Trophoblast cell (in vitro differentiated cells and primary cell): ENCODE data around the gene SERGEF.

Source experiments
- DNase-seq, 2 donors: peaks; one replicate each; pipeline ENCODE4 v3.0.0-alpha.2; 2016
- H2AFZ ChIP-seq: 2 replicates; pipeline ENCODE4 v1.6.1; 2013; ENCODE audit warnings: low read length, moderate library complexity, mild to moderate bottlenecking; ENCODE audit not compliant: insufficient read depth, poor library complexity
- H2AK5ac ChIP-seq: 2 replicates; pipeline ENCODE4 v1.6.1; 2013; ENCODE audit warnings: mild to moderate bottlenecking, low read length
- H2BK120ac ChIP-seq: 2 replicates; pipeline ENCODE4 v1.6.1; 2013; ENCODE audit warnings: low read length, mild to moderate bottlenecking, moderate library complexity; ENCODE audit not compliant: insufficient read depth, poor library complexity
- H2BK12ac ChIP-seq: 2 replicates; pipeline ENCODE4 v1.6.1; 2013; ENCODE audit warnings: mild to moderate bottlenecking, low read length, moderate library complexity
- H2BK5ac ChIP-seq: 2 replicates; pipeline ENCODE4 v1.6.1; 2013; ENCODE audit warnings: low read length, low read depth, moderate library complexity, mild to moderate bottlenecking; ENCODE audit not compliant: poor library complexity
- H3K14ac ChIP-seq: 2 replicates; pipeline ENCODE4 v1.6.1; 2013; ENCODE audit warnings: mild to moderate bottlenecking, low read length
- H3K18ac ChIP-seq: 2 replicates; pipeline ENCODE4 v1.6.1; 2013; ENCODE audit warnings: mild to moderate bottlenecking, low read length
- H3K23ac ChIP-seq: 2 replicates; pipeline ENCODE4 v1.6.1; 2013; ENCODE audit warnings: low read length
- H3K27ac ChIP-seq: 2 replicates; pipeline ENCODE4 v1.5.1; 2013; ENCODE audit warnings: low read depth, mild to moderate bottlenecking, inconsistent platforms, low read length, moderate library complexity
- H3K27me3 ChIP-seq: 2 replicates; pipeline ENCODE4 v1.6.1; 2013; ENCODE audit warnings: inconsistent platforms, mild to moderate bottlenecking, low read length, moderate library complexity; ENCODE audit not compliant: insufficient read depth
- H3K36me3 ChIP-seq, 2 experiments: 1 replicate in 1 of 2; 2 replicates in 1 of 2; pipeline ENCODE4 v1.6.1; 2013; ENCODE audit warnings: low read length in 2 of 2, mild to moderate bottlenecking in 2 of 2, moderate library complexity in 1 of 2; ENCODE audit not compliant: insufficient read depth in 2 of 2, control insufficient read depth in 1 of 2
- H3K4ac ChIP-seq: 2 replicates; pipeline ENCODE4 v1.6.1; 2013; ENCODE audit warnings: low read depth, mild to moderate bottlenecking, low read length, moderate library complexity
- H3K4me1 ChIP-seq, 2 experiments: 1 replicate in 1 of 2; 2 replicates in 1 of 2; pipeline ENCODE4 v1.6.1; 2013; ENCODE audit warnings: low read length in 2 of 2, mild to moderate bottlenecking in 2 of 2, moderate library complexity in 1 of 2; ENCODE audit not compliant: insufficient read depth in 2 of 2, control insufficient read depth in 1 of 2
- H3K4me2 ChIP-seq: 2 replicates; pipeline ENCODE4 v1.6.1; 2013; ENCODE audit warnings: inconsistent platforms, mild to moderate bottlenecking, low read length, moderate library complexity
- H3K4me3 ChIP-seq: 2 replicates; pipeline ENCODE4 v1.5.1; 2013; ENCODE audit warnings: mild to moderate bottlenecking, low read depth, low read length, inconsistent platforms
- H3K79me1 ChIP-seq: one replicate; pipeline ENCODE4 v1.6.1; 2013; ENCODE audit warnings: low read length
- H3K79me2 ChIP-seq: 2 replicates; pipeline ENCODE4 v1.6.1; 2013; ENCODE audit warnings: low read length, mild to moderate bottlenecking; ENCODE audit not compliant: control insufficient read depth, insufficient read depth, poor library complexity
- H3K9ac ChIP-seq: 2 replicates; pipeline ENCODE4 v1.6.1; 2013; ENCODE audit warnings: mild to moderate bottlenecking, low read length
- H3K9me3 ChIP-seq: 2 replicates; pipeline ENCODE4 v1.6.1; 2013; ENCODE audit warnings: low read depth, mild to moderate bottlenecking, control low read depth, inconsistent platforms, low read length; ENCODE audit not compliant: insufficient read depth
- H4K12ac ChIP-seq: 2 replicates; pipeline ENCODE4 v1.6.1; 2013; ENCODE audit warnings: low read depth, mild to moderate bottlenecking, low read length, moderate library complexity
- H4K8ac ChIP-seq: 2 replicates; pipeline ENCODE4 v1.6.1; 2013; ENCODE audit warnings: low read depth, mild to moderate bottlenecking, low read length, moderate library complexity
- H4K91ac ChIP-seq: one replicate; pipeline ENCODE4 v1.6.1; 2013; ENCODE audit warnings: low read depth, mild to moderate bottlenecking, low read length, moderate library complexity
- WGBS: extraction: QIAGEN DNeasy Blood & Tissue Kit; methylation state at CpG from one replicate; pipeline ENCODE4 v1.1.7; 2013; ENCODE audit warnings: missing lambda C conversion rate; ENCODE audit not compliant: insufficient read length, insufficient coverage; ENCODE audit errors: extremely low coverage; 5-methylcytosine and 5-hydroxymethylcytosine counted together

SERGEF gene

GRCh38 chr11:17805873-17806272 lies 207.0 kb downstream of the SERGEF start:
- WGBS, result no CpG with 5 or more reads among the region's 1 CpG
- no peaks in the 10 kb centered on the region for H3K9me3 ChIP-seq

DNA sequence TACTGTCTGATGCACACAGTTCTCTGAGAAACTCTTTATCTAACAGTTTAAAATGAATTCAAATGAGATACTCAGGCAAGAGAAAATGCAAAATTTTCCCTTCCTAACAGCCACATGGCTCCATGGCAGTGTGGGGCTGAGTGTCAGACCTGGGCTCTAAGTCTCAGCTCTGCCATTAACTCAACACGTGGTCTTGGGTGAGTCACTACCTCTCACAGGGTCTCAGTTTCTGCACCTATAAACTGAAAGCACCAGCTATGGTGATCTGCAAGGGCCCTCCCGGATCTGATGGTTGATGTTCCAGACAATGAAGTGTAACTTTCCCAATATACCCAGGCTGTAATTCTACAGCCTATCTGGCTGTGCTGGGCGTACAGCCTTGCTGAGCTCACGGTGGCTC lies 207.8 kb downstream of the SERGEF start:
- peaks cover 5 to 6% of the 10 kb centered on the region in 2 experiments for H3K4me1 ChIP-seq
- H3K4me3 ChIP-seq, result no peak overlapping the region
- no peak overlapping the region for H3K4ac ChIP-seq
- no peak overlapping the region for H2BK5ac ChIP-seq
- no peak overlapping the region for H3K14ac ChIP-seq
- no peaks in the 10 kb centered on the region for H3K27me3 ChIP-seq
- no peaks in the 10 kb centered on the region for H3K79me1 ChIP-seq
- DNase-seq, result no peak
- no peak overlapping the region for H3K23ac ChIP-seq
- H3K9me3 ChIP-seq, result no peaks in the 10 kb centered on the region
- H2BK12ac ChIP-seq, result no peak overlapping the region
- no peaks in the 10 kb centered on the region for H3K79me2 ChIP-seq
- no peak overlapping the region for H3K18ac ChIP-seq
- no peak overlapping the region for H4K12ac ChIP-seq
- no peak overlapping the region for H2AK5ac ChIP-seq
- H4K91ac ChIP-seq, result no peak overlapping the region
- no peak overlapping the region for H2AFZ ChIP-seq
- H4K8ac ChIP-seq, result no peak overlapping the region
- H3K36me3 ChIP-seq, result no peaks in the 10 kb centered on the region
- H2BK120ac ChIP-seq, result no peak overlapping the region
- no peak overlapping the region for H3K27ac ChIP-seq
- no peak overlapping the region for H3K9ac ChIP-seq
- WGBS, result no CpG with 5 or more reads among the region's 4 CpGs
- H3K4me2 ChIP-seq, result no peak overlapping the region

More at GRCh38 chr11:17805873-17806272, 207.0 kb downstream of the SERGEF start:
- no peak overlapping the region for H3K9ac ChIP-seq
- H2AK5ac ChIP-seq, result no peak overlapping the region
- no peaks in the 10 kb centered on the region for H3K79me1 ChIP-seq
- H2BK5ac ChIP-seq, result no peak overlapping the region
- H2BK120ac ChIP-seq, result no peak overlapping the region
- no peak for DNase-seq
- no peaks in the 10 kb centered on the region for H3K79me2 ChIP-seq
- no peak overlapping the region for H4K12ac ChIP-seq
- H3K4me2 ChIP-seq, result no peak overlapping the region
- no peak overlapping the region for H4K8ac ChIP-seq
- H3K14ac ChIP-seq, result no peak overlapping the region
- H3K23ac ChIP-seq, result no peak overlapping the region
- H3K27ac ChIP-seq, result no peak overlapping the region
- no peak overlapping the region for H2AFZ ChIP-seq
- no peak overlapping the region for H3K4ac ChIP-seq
- H3K36me3 ChIP-seq, result no peaks in the 10 kb centered on the region
- H4K91ac ChIP-seq, result no peak overlapping the region
- H3K18ac ChIP-seq, result no peak overlapping the region
- no peak overlapping the region for H2BK12ac ChIP-seq
- no peaks in the 10 kb centered on the region for H3K27me3 ChIP-seq
- peaks cover 8 to 9% of the 10 kb centered on the region in 2 experiments for H3K4me1 ChIP-seq
- no peak overlapping the region for H3K4me3 ChIP-seq

DNA sequence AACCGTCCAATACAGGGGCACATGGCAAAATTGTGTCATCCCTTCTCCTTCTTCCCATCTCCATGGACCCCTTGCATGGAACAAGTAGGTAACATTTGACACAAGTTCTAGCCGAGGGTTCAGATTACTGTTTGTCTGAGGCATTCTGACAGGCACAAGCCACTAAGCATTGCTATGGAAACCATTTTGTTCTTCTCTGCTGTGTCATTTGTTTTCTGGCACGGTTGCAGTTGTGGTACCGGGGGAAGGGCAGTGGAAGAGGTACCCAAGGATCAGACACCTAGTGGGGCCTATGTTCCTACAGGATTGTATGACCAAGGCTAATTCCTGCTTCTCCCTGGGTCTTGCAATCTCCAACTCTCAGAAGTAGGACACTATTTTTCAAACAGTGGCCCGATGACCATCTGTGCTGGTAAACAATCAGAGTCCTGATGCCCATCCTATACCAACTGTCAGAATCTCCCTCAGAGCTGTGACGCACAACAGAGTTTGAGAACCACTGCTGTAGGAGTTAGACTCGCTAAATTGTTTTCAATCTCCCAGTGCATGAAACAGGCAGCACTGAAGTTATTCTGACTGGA lies 209.0 kb downstream of the SERGEF start:
- Histone ChIP-seq H3K79me2 (no peaks in the 10 kb centered on the region), H4K8ac (no peak overlapping the region), H3K4me3 (no peak overlapping the region), H2BK5ac (no peak overlapping the region), H3K14ac (no peak overlapping the region), H3K4ac (no peak overlapping the region), H2AK5ac (no peak overlapping the region), H3K4me2 (no peak overlapping the region), H3K27ac (no peak overlapping the region), H3K27me3 (no peaks in the 10 kb centered on the region), H3K9me3 (no peaks in the 10 kb centered on the region), H2BK12ac (no peak overlapping the region), H3K4me1 (peaks cover 5 to 6% of the 10 kb centered on the region in 2 experiments), H3K18ac (no peak overlapping the region), H2BK120ac (no peak overlapping the region), H3K36me3 (no peaks in the 10 kb centered on the region), H4K91ac (no peak overlapping the region), H3K23ac (no peak overlapping the region), H3K79me1 (no peaks in the 10 kb centered on the region), H3K9ac (no peak overlapping the region), H4K12ac (no peak overlapping the region), H2AFZ (no peak overlapping the region)
- no peak for DNase-seq
- no CpG with 5 or more reads among the region's 7 CpGs for WGBS

DNA sequence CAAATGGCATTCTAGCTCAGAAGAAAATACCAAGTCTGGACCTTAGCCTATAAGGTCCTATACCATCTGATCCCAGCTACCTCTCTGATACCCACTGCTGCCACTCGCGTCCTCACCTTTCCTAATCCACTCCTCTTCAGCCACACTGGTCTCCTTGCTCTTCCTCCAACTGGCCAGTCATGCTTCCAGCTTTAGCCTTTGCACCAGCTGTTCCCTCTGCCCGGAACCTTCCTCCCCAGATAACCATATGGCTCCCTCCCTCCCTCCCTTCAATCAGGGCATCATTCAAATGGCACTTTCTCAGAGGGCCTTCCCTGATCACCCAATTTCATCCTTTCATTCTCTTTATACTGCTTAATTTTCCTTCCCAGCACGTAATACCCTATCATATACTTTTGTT lies 210.4 kb downstream of the SERGEF start:
- Histone ChIP-seq H2AK5ac (no peak overlapping the region), H3K79me1 (no peaks in the 10 kb centered on the region), H3K9me3 (no peaks in the 10 kb centered on the region), H3K23ac (no peak overlapping the region), H2BK12ac (no peak overlapping the region), H3K4me1 (peaks cover 4 to 5% of the 10 kb centered on the region in 2 experiments), H4K91ac (no peak overlapping the region), H3K4me2 (no peak overlapping the region), H3K27ac (no peak overlapping the region), H2AFZ (no peak overlapping the region), H4K8ac (no peak overlapping the region), H3K27me3 (no peaks in the 10 kb centered on the region), H3K79me2 (no peaks in the 10 kb centered on the region), H2BK5ac (no peak overlapping the region), H3K9ac (no peak overlapping the region), H3K14ac (no peak overlapping the region), H2BK120ac (no peak overlapping the region), H3K4ac (no peak overlapping the region), H3K4me3 (no peak overlapping the region), H4K12ac (no peak overlapping the region), H3K36me3 (no peaks in the 10 kb centered on the region), H3K18ac (no peak overlapping the region)
- no peak for DNase-seq
- no CpG with 5 or more reads among the region's 4 CpGs for WGBS
